ENCODE results near the gene LPO. TPM values are rescaled to one million over a fixed set of nuclear protein-coding genes. Genes with fewer than 3 reads are reported as not detected.
A peak's percentile ranks its signal among the peaks of the same experiment; 100 is the strongest.

The LPO gene
- total and polyA plus RNA-seq, 9 of the 15 experiments (the other 6 are each of a cell fraction or from before 2014, with no cell fraction given) = 0.07 to 0.11 TPM; not detected in 7

DNA sequence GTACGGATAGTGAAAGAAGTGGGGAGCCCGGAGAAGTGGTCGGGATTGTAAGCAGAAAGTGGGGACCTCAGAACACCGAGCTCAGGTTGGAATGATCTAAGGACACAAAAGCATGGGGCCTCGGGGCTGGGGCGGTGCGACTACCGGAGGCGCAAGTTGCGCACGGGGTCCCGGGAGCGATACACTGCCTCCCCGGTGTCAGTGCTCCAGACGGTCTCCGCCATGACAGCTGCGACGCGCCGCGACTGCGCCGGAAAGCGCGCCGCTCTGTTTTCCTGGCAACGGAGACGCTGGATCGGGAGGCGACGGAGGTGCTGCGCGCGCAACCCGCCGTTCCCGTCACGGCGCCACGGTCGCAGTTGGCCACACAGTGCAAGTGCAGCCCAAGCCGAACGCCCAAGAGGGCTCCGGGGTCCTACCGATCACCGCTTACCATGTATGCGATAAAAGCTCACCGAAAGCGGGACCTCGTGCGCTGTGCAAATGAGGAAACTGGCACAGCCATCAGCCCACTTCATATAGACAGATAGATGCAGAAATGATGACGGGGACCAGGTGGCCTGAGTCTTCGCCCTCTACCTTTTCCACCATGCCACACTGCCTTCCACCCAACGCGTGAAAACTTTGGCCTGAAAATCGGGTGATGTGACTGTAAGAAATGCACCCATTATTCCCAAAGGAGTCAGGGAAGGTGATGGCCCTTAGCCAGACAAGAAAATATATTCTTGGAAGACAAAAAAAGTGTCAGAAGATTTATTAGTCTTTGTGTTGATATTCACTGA, 19.2 kb upstream of the LPO start, which contains the start of gene MKS1 (continued):
- TF ChIP-seq ZNF551 (CRISPR knock-in tag; IDR thresholded peaks at IDR 0.05) (no peak), NELFE (IDR thresholded peaks at IDR 0.05; ENCODE audit: insufficient read depth, insufficient read length) (no peak), NCOA2 (IDR thresholded peaks at IDR 0.05; ENCODE audit: partially characterized antibody in 2 of 2) (no peak), TCF3 (CRISPR knock-in tag; IDR thresholded peaks at IDR 0.05) (peak; percentile 3; the same call in 1 of the 2 replicates), ZKSCAN1 (IDR thresholded peaks at IDR 0.05; ENCODE audit: low read depth, low read length) (peak; percentile 31; the same call in 1 of the 2 replicates), ELF2 (CRISPR knock-in tag; IDR thresholded peaks at IDR 0.05) (0 out of 2 replicates have a peak, but pooled peaks have one; percentile 28), CBX8 (IDR thresholded peaks at IDR 0.05; ENCODE audit: borderline replicate concordance, extremely low read depth, low read depth, low read length, poor library complexity, severe bottlenecking) (no peak), HSF4 (CRISPR knock-in tag; IDR thresholded peaks at IDR 0.05; ENCODE audit: borderline replicate concordance) (no peak), ZFPM2 (CRISPR knock-in tag; IDR thresholded peaks at IDR 0.05) (no peak), XRCC5 (IDR thresholded peaks at IDR 0.05; ENCODE audit: low read depth, low read length) (0 out of 2 replicates have a peak, but pooled peaks have one; percentile 66), HDAC2 (IDR thresholded peaks at IDR 0.05) (no peak), SIX5 (IDR thresholded peaks at IDR 0.05; ENCODE audit: borderline replicate concordance in 1 of 2, insufficient read depth in 1 of 2, low read depth in 1 of 2, low read length in 2 of 2) (peak in 1 of 2 experiments; percentile 25; a peak in 1 of 4 replicates), HDAC3 (IDR thresholded peaks at IDR 0.05; ENCODE audit: borderline replicate concordance, partially characterized antibody) (no peak), ZNF23 (CRISPR knock-in tag; IDR thresholded peaks at IDR 0.05) (no peak)
- TF ChIP-seq, protein P1, sequence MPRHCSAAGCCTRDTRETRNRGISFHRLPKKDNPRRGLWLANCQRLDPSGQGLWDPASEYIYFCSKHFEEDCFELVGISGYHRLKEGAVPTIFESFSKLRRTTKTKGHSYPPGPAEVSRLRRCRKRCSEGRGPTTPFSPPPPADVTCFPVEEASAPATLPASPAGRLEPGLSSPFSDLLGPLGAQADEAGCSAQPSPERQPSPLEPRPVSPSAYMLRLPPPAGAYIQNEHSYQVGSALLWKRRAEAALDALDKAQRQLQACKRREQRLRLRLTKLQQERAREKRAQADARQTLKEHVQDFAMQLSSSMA (CRISPR knock-in tag; IDR thresholded peaks at IDR 0.05) = no peak
- TF ChIP-seq, protein P2, sequence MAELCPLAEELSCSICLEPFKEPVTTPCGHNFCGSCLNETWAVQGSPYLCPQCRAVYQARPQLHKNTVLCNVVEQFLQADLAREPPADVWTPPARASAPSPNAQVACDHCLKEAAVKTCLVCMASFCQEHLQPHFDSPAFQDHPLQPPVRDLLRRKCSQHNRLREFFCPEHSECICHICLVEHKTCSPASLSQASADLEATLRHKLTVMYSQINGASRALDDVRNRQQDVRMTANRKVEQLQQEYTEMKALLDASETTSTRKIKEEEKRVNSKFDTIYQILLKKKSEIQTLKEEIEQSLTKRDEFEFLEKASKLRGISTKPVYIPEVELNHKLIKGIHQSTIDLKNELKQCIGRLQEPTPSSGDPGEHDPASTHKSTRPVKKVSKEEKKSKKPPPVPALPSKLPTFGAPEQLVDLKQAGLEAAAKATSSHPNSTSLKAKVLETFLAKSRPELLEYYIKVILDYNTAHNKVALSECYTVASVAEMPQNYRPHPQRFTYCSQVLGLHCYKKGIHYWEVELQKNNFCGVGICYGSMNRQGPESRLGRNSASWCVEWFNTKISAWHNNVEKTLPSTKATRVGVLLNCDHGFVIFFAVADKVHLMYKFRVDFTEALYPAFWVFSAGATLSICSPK (IDR thresholded peaks at IDR 0.05; ENCODE audit: borderline replicate concordance) = no peak
- TF ChIP-seq, protein P3, sequence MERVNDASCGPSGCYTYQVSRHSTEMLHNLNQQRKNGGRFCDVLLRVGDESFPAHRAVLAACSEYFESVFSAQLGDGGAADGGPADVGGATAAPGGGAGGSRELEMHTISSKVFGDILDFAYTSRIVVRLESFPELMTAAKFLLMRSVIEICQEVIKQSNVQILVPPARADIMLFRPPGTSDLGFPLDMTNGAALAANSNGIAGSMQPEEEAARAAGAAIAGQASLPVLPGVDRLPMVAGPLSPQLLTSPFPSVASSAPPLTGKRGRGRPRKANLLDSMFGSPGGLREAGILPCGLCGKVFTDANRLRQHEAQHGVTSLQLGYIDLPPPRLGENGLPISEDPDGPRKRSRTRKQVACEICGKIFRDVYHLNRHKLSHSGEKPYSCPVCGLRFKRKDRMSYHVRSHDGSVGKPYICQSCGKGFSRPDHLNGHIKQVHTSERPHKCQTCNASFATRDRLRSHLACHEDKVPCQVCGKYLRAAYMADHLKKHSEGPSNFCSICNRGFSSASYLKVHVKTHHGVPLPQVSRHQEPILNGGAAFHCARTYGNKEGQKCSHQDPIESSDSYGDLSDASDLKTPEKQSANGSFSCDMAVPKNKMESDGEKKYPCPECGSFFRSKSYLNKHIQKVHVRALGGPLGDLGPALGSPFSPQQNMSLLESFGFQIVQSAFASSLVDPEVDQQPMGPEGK (CRISPR knock-in tag; IDR thresholded peaks at IDR 0.05; ENCODE audit: borderline replicate concordance) = no peak
- TF ChIP-seq, protein P4, sequence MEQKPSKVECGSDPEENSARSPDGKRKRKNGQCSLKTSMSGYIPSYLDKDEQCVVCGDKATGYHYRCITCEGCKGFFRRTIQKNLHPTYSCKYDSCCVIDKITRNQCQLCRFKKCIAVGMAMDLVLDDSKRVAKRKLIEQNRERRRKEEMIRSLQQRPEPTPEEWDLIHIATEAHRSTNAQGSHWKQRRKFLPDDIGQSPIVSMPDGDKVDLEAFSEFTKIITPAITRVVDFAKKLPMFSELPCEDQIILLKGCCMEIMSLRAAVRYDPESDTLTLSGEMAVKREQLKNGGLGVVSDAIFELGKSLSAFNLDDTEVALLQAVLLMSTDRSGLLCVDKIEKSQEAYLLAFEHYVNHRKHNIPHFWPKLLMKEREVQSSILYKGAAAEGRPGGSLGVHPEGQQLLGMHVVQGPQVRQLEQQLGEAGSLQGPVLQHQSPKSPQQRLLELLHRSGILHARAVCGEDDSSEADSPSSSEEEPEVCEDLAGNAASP (IDR thresholded peaks at IDR 0.05) = no peak
- TF ChIP-seq, protein P5, sequence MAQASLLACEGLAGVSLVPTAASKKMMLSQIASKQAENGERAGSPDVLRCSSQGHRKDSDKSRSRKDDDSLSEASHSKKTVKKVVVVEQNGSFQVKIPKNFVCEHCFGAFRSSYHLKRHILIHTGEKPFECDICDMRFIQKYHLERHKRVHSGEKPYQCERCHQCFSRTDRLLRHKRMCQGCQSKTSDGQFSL (CRISPR knock-in tag; IDR thresholded peaks at IDR 0.05) = no peak
- TF ChIP-seq, protein P5 (tag; IDR thresholded peaks at IDR 0.05) = no peak

Data from K562 (cell line).